Lung (tissue), 12 donors: Measurements from ENCODE around the gene BORCS8. TPM values are rescaled to one million over a fixed set of nuclear protein-coding genes. Genes with fewer than 3 reads are reported as not detected.
A peak's percentile ranks its signal among the peaks of the same experiment; 100 is the strongest.

Experiments used
- ATAC-seq: fragments of 200-7000 bp; cut with Tn5 transposase; one replicate; pipeline ENCODE4 v1.9.1; 2020; ENCODE audit warnings: moderate number of reproducible peaks; ENCODE audit not compliant: insufficient read depth, low FRiP score
- DNase-seq, 3 donors: peaks; one replicate each; pipeline ENCODE4 v3.0.0-alpha.2; 2013 to 2017
- H3K27ac ChIP-seq, 2 donors: one replicate each; pipeline ENCODE4 v1.5.1; 2013; ENCODE audit warnings: mild to moderate bottlenecking in 2 of 2, moderate library complexity in 2 of 2, control low read depth in 1 of 2, inconsistent platforms in 1 of 2, low read depth in 1 of 2, low read length in 1 of 2
- H3K27me3 ChIP-seq, 3 donors: one replicate each; pipeline ENCODE4 v1.5.1; 2013; ENCODE audit warnings: low read length in 2 of 3; ENCODE audit not compliant: control insufficient read depth in 3 of 3, insufficient read depth in 3 of 3
- H3K36me3 ChIP-seq, 4 donors: one replicate each; pipeline ENCODE4 v1.5.1; 2013; ENCODE audit warnings: low read length in 4 of 4, mild to moderate bottlenecking in 1 of 4, moderate library complexity in 1 of 4; ENCODE audit not compliant: control insufficient read depth in 4 of 4, insufficient read depth in 4 of 4
- H3K4me1 ChIP-seq, 5 donors: one replicate each; pipeline ENCODE4 v1.5.1; 2013; ENCODE audit warnings: low read length in 5 of 5, mild to moderate bottlenecking in 2 of 5, moderate library complexity in 1 of 5; ENCODE audit not compliant: control insufficient read depth in 5 of 5, insufficient read depth in 5 of 5
- H3K4me3 ChIP-seq: one replicate; pipeline ENCODE4 v1.5.1; 2013; ENCODE audit warnings: mild to moderate bottlenecking, control low read depth, moderate library complexity
- H3K9ac ChIP-seq, 2 donors: one replicate each; pipeline ENCODE4 v1.5.1; 2013; ENCODE audit warnings: low read length in 2 of 2, control low read depth in 1 of 2; ENCODE audit not compliant: insufficient read depth in 1 of 2
- H3K9me3 ChIP-seq, 4 donors: one replicate each; pipeline ENCODE4 v1.5.1; 2013; ENCODE audit warnings: low read length in 3 of 4, mild to moderate bottlenecking in 1 of 4, moderate library complexity in 1 of 4; ENCODE audit not compliant: control insufficient read depth in 4 of 4, insufficient read depth in 3 of 4
- CTCF ChIP-seq: IDR thresholded peaks from 2 replicates; pipeline ENCODE4 v1.5.1; 2012; ENCODE audit warnings: mild to moderate bottlenecking; ENCODE audit errors: control extremely low read depth, extremely low read depth
- WGBS, 2 donors: extraction: QIAGEN DNeasy Blood & Tissue Kit; methylation state at CpG; one replicate each; pipeline ENCODE4 v1.1.7; 2013; 5-methylcytosine and 5-hydroxymethylcytosine counted together
- polyA plus RNA-seq, 2 donors: library from polyadenylated mRNA; stranded (reverse); fragments of 200-250 nt; gene quantifications; one replicate each; pipeline ENCODE4 v1.2.1, GENCODE V29; 2013
- total RNA-seq, 2 donors: library from RNA; depleted of rRNA in 1 of 2; stranded (reverse); fragments of >200 nt in 1 of 2; gene quantifications; one replicate each; pipeline ENCODE4 v1.2.1, GENCODE V29; 2014 to 2021
- donor health status: control.
- donor health status: control.
- donor health status: Bipolar disorder and iron deficiency.
- donor health status: healthy.
- donor health status: DM: yes; HTN: yes; CAD: no.

The BORCS8 gene
- total and polyA plus RNA-seq, 4 donors = 10.0 to 41.4 (median 34.2) TPM

- H3K4me1 ChIP-seq = peaks cover 0 to 7% (median 0%) of the 10 kb centered on the region in 5 donors
- H3K36me3 ChIP-seq = no peaks in the 10 kb centered on the region
- no peak for TF ChIP-seq CTCF
- no peak overlapping the region for H3K27ac ChIP-seq
- H3K4me3 ChIP-seq = no peak overlapping the region
- DNase-seq (no peak), ATAC-seq (no peak)
- 56 to 59% methylated on average over 10 of the region's 10 CpGs for WGBS, 2 donors
- peaks cover 4 to 19% (median 12%) of the 10 kb centered on the region in 3 donors for H3K27me3 ChIP-seq
- no peaks in the 10 kb centered on the region for H3K9me3 ChIP-seq
- no peak overlapping the region for H3K9ac ChIP-seq
These were observed 34.7 kb upstream of the BORCS8 start for GRCh38 chr19:19226663-19227062.

GRCh38 chr19:19226204-19226603 is 34.3 kb upstream of the BORCS8 start:
- TF ChIP-seq CTCF = no peak
- Histone ChIP-seq H3K9me3 (no peaks in the 10 kb centered on the region), H3K27me3 (peaks cover 4 to 19% (median 12%) of the 10 kb centered on the region in 3 donors), H3K27ac (no peak overlapping the region), H3K36me3 (no peaks in the 10 kb centered on the region), H3K9ac (no peak overlapping the region), H3K4me3 (no peak overlapping the region), H3K4me1 (peaks cover 0 to 7% (median 0%) of the 10 kb centered on the region in 5 donors)
- ATAC-seq (no peak), DNase-seq (no peak)
- 82 to 83% methylated on average over 5 of the region's 5 CpGs for WGBS, 2 donors

GRCh38 chr19:19224852-19225494 is 33.0 kb upstream of the BORCS8 start:
- no peaks in the 10 kb centered on the region for H3K36me3 ChIP-seq
- TF ChIP-seq CTCF = peak; percentile 38
- H3K4me1 ChIP-seq = peaks cover 0 to 7% (median 0%) of the 10 kb centered on the region in 5 donors
- WGBS, 2 donors = 1 to 2% methylated on average over 52 to 59 of the region's 59 CpGs
- no peak overlapping the region for H3K4me3 ChIP-seq
- H3K27ac ChIP-seq = no peak overlapping the region
- ATAC-seq = peak; percentile 62
- H3K27me3 ChIP-seq = peaks cover 4 to 19% (median 12%) of the 10 kb centered on the region in 3 donors
- H3K9me3 ChIP-seq = no peaks in the 10 kb centered on the region
- DNase-seq = peak; percentile 53 to 66 (median 63)
- H3K9ac ChIP-seq = no peak overlapping the region
